Measurements from ENCODE around the gene PTPRK. TPM values are rescaled to one million over a fixed set of nuclear protein-coding genes. Genes with fewer than 3 reads are reported as not detected.

PTPRK gene
- total RNA-seq, 2 experiments from 2014 or later: 0.50 to 0.53 TPM

- POLR2A ChIA-PET: no interaction called here
- H3K9me3 Mint-ChIP-seq: no peaks in the 10 kb centered on the region
- DNase-seq: no peak
- no peaks in the 10 kb centered on the region for H3K4me1 Mint-ChIP-seq
- no peak overlapping the region for H3K27ac Mint-ChIP-seq
- no peaks in the 10 kb centered on the region for H3K27me3 Mint-ChIP-seq
- CTCF ChIA-PET: no interaction called here
- H3K36me3 Mint-ChIP-seq (ENCODE audit: low read depth): no peaks in the 10 kb centered on the region
- H3K4me3 Mint-ChIP-seq: no peak overlapping the region
Observed at GRCh38 chr6:128230267-128230989, 290.0 kb downstream of the PTPRK start.

DNA sequence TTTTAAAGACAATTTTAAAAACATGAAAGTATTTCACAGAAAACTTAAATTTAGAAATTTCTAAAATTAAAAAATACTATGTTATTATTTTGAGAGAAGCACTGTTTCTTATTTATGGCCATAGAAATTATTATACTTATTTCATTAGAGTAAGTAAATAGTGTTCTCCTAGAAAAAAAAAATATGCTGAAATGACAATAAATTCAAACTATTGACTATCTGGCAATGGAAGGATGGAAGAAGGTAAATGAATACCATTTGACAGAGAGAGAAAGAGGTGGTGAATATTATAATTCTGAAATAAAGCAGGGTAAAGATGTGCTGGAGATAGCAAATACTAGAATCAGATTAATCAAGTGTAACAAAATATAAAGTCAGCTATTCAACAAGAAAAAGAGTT, 294.8 kb downstream of the PTPRK start:
- H3K27ac Mint-ChIP-seq: no peak overlapping the region
- ChIA-PET CTCF (no interaction called here), POLR2A (no interaction called here)
- DNase-seq: no peak
- no peak overlapping the region for H3K4me3 Mint-ChIP-seq
- no peaks in the 10 kb centered on the region for H3K4me1 Mint-ChIP-seq
- H3K36me3 Mint-ChIP-seq (ENCODE audit: low read depth): no peaks in the 10 kb centered on the region
- H3K9me3 Mint-ChIP-seq: no peaks in the 10 kb centered on the region
- peaks cover 5% of the 10 kb centered on the region for H3K27me3 Mint-ChIP-seq

DNA sequence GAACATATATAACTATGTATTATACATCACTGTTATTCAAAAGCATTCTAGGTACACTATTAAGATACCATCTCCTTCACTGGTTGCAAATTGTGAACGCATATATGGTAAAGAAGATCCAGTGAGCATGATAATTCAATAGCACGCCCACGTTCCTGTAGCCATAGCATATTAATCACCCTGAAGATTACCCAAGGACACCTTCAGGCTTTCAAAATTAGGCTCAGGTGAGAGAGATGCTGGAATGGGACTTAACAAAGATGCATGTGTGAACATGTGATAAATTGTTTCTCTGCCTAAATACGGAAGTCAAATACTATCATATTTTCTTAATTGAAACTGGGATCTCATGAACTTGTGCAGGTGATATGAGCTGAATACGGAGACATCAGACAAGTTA, 303.5 kb downstream of the PTPRK start:
- no peak overlapping the region for H3K4me3 Mint-ChIP-seq
- no peaks in the 10 kb centered on the region for H3K9me3 Mint-ChIP-seq
- CTCF ChIA-PET: interaction anchor here (0.6 kb wide), 1 partner anchor 838 kb away, joined by 3 read pairs; no protein-coding TSS in a partner anchor
- DNase-seq: no peak
- POLR2A ChIA-PET: no interaction called here
- H3K4me1 Mint-ChIP-seq: peaks cover 3% of the 10 kb centered on the region
- no peak overlapping the region for H3K27ac Mint-ChIP-seq
- H3K36me3 Mint-ChIP-seq (ENCODE audit: low read depth): no peaks in the 10 kb centered on the region
- H3K27me3 Mint-ChIP-seq: no peaks in the 10 kb centered on the region

- Mint-ChIP-seq H3K9me3 (no peaks in the 10 kb centered on the region), H3K4me3 (no peak overlapping the region), H3K4me1 (peaks cover 3% of the 10 kb centered on the region), H3K27ac (no peak overlapping the region), H3K36me3 (ENCODE audit: low read depth) (no peaks in the 10 kb centered on the region), H3K27me3 (no peaks in the 10 kb centered on the region)
- CTCF ChIA-PET: no interaction called here
- POLR2A ChIA-PET: no interaction called here
- DNase-seq: no peak
Observed at GRCh38 chr6:128209771-128210170, 310.6 kb downstream of the PTPRK start.

GRCh38 chr6:128208851-128209580, 311.4 kb downstream of the PTPRK start:
- Mint-ChIP-seq H3K9me3 (no peaks in the 10 kb centered on the region), H3K4me3 (no peak overlapping the region), H3K27me3 (no peaks in the 10 kb centered on the region), H3K36me3 (ENCODE audit: low read depth) (no peaks in the 10 kb centered on the region), H3K27ac (no peak overlapping the region), H3K4me1 (peaks cover 3% of the 10 kb centered on the region)
- no peak for DNase-seq
- CTCF ChIA-PET: no interaction called here
- POLR2A ChIA-PET: no interaction called here

DNA sequence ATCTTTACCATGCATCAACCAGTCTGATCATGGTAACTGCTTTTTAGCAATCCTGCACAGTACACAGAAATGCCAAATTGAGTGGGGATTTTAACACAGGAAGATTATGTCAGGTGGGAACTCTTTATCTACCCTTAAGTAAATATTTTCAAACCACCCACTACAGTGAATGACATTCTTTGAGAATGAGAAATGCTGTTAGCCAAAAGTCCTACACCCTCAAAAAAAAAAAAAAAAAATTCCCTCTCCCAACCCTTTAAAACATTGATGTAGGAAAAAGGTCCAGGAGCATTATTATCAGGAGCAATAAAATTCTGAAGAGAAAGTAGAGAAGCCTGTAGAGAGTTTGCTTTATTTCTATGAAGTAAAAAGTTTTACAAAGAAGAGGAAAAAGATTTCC, 312.3 kb downstream of the PTPRK start:
- POLR2A ChIA-PET: no interaction called here

GRCh38 chr6:128206610-128207426, 313.6 kb downstream of the PTPRK start:
- Mint-ChIP-seq H3K27me3 (no peaks in the 10 kb centered on the region), H3K4me3 (no peak overlapping the region), H3K36me3 (ENCODE audit: low read depth) (no peaks in the 10 kb centered on the region), H3K9me3 (peaks cover 4% of the 10 kb centered on the region), H3K4me1 (no peaks in the 10 kb centered on the region), H3K27ac (no peak overlapping the region)
- no peak for DNase-seq
- POLR2A ChIA-PET: no interaction called here
- CTCF ChIA-PET: no interaction called here

More for the DNA sequence above, 312.3 kb downstream of the PTPRK start:
- Mint-ChIP-seq H3K4me3 (no peak overlapping the region), H3K27me3 (no peaks in the 10 kb centered on the region), H3K36me3 (ENCODE audit: low read depth) (no peaks in the 10 kb centered on the region), H3K9me3 (peaks cover under 1% of the 10 kb centered on the region), H3K27ac (no peak overlapping the region), H3K4me1 (no peaks in the 10 kb centered on the region)
- CTCF ChIA-PET: no interaction called here
- DNase-seq: no peak

DNA sequence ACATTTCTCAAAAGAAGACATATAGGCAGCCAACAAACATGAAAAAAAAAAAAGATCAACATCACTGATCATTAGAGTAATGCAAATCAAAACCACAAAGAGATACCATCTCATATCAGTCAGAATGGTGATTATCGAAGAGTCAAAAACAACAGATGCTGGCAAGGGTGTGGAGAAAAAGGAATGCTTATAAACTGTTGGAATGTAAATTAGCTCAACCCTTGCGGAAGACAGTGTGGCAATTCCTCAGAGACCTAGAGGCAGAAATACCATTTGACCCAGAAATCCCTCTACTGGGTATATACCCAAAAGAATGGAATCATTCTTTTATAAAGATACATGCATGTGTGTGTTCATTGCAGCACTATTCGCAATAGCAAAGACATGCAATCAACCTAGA, 315.8 kb downstream of the PTPRK start:
- H3K27ac Mint-ChIP-seq: no peak overlapping the region
- H3K4me1 Mint-ChIP-seq: no peaks in the 10 kb centered on the region
- DNase-seq: no peak
- H3K4me3 Mint-ChIP-seq: no peak overlapping the region
- POLR2A ChIA-PET: no interaction called here
- no peaks in the 10 kb centered on the region for H3K27me3 Mint-ChIP-seq
- peaks cover 4% of the 10 kb centered on the region for H3K9me3 Mint-ChIP-seq
- CTCF ChIA-PET: no interaction called here
- no peaks in the 10 kb centered on the region for H3K36me3 Mint-ChIP-seq (ENCODE audit: low read depth)

GRCh38 chr6:128202169-128202765, 318.1 kb downstream of the PTPRK start:
- no peaks in the 10 kb centered on the region for H3K4me1 Mint-ChIP-seq
- POLR2A ChIA-PET: no interaction called here
- H3K27me3 Mint-ChIP-seq: no peaks in the 10 kb centered on the region
- CTCF ChIA-PET: no interaction called here
- DNase-seq: no peak
- no peaks in the 10 kb centered on the region for H3K36me3 Mint-ChIP-seq (ENCODE audit: low read depth)
- no peak overlapping the region for H3K4me3 Mint-ChIP-seq
- no peak overlapping the region for H3K27ac Mint-ChIP-seq
- H3K9me3 Mint-ChIP-seq: peaks cover 4% of the 10 kb centered on the region

DNA sequence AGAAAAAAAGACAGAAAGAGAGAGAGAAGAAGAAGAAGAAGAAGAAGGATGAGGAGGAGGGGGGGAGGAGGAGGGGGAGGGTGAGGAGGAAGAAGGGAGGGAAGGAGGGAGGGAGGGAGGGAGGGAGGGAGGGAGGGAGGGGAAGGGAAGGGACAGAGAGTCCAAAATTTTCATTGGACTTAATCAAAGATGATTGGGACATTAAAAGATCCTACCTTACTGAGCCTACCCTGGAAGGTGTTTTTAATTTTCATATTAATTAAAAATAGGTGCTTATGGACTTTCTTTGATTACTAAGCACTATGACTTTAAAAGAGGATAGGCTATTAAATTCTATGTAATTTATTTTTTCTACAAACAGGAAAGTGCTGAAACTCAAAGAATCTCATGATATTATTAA, 319.6 kb downstream of the PTPRK start:
- Mint-ChIP-seq H3K4me3 (no peak overlapping the region), H3K4me1 (no peaks in the 10 kb centered on the region), H3K9me3 (peaks cover 4% of the 10 kb centered on the region), H3K27me3 (no peaks in the 10 kb centered on the region), H3K27ac (no peak overlapping the region), H3K36me3 (ENCODE audit: low read depth) (no peaks in the 10 kb centered on the region)
- POLR2A ChIA-PET: no interaction called here
- CTCF ChIA-PET: no interaction called here
- no peak for DNase-seq

- ChIA-PET POLR2A (no interaction called here), CTCF (no interaction called here)
- Mint-ChIP-seq H3K27me3 (no peaks in the 10 kb centered on the region), H3K9me3 (peaks cover 4% of the 10 kb centered on the region), H3K36me3 (ENCODE audit: low read depth) (no peaks in the 10 kb centered on the region), H3K4me3 (no peak overlapping the region), H3K4me1 (no peaks in the 10 kb centered on the region), H3K27ac (no peak overlapping the region)
- no peak for DNase-seq
Observed at GRCh38 chr6:128199461-128199860, 320.9 kb downstream of the PTPRK start.

- CTCF ChIA-PET: interaction anchor here (0.6 to 1.2 kb wide), 3 partner anchors 32 to 456 kb away, joined by 3 to 4 read pairs (median 4); no protein-coding TSS in a partner anchor
- no peaks in the 10 kb centered on the region for H3K9me3 Mint-ChIP-seq
Observed at GRCh38 chr6:128192972-128193371, 327.4 kb downstream of the PTPRK start.

GRCh38 chr6:128188678-128189077, 331.7 kb downstream of the PTPRK start:
- H3K36me3 Mint-ChIP-seq (ENCODE audit: low read depth): no peaks in the 10 kb centered on the region
- no peak overlapping the region for H3K4me3 Mint-ChIP-seq
- CTCF ChIA-PET: no interaction called here
- POLR2A ChIA-PET: no interaction called here
- no peaks in the 10 kb centered on the region for H3K9me3 Mint-ChIP-seq
- DNase-seq: no peak
- H3K27me3 Mint-ChIP-seq: no peaks in the 10 kb centered on the region
- no peaks in the 10 kb centered on the region for H3K4me1 Mint-ChIP-seq
- no peak overlapping the region for H3K27ac Mint-ChIP-seq

More at GRCh38 chr6:128192972-128193371, 327.4 kb downstream of the PTPRK start:
- no peak overlapping the region for H3K4me3 Mint-ChIP-seq
- H3K4me1 Mint-ChIP-seq: no peaks in the 10 kb centered on the region
- H3K36me3 Mint-ChIP-seq (ENCODE audit: low read depth): no peaks in the 10 kb centered on the region
- H3K27me3 Mint-ChIP-seq: no peaks in the 10 kb centered on the region
- no peak overlapping the region for H3K27ac Mint-ChIP-seq
- DNase-seq: no peak
- POLR2A ChIA-PET: no interaction called here

Measured in activated CD4-positive, alpha-beta memory T cell treated with anti-CD3 and anti-CD28 coated beads, Interleukin-2, amount 10 ng/mL, durations not matched to agents 7 days and 5 days (primary cell).